CD14-positive monocyte (primary cell): ENCODE results near the gene KMT2A. TPM values are rescaled to one million over a fixed set of nuclear protein-coding genes. Genes with fewer than 3 reads are reported as not detected.

ENCODE experiments used
- DNase-seq, 3 donors: peaks; one replicate each; pipeline ENCODE4 v3.0.0-alpha.2; 2011 to 2022
- H2AFZ ChIP-seq: 2 replicates; pipeline ENCODE4 v1.6.0; 2012; ENCODE audit warnings: mild to moderate bottlenecking, low read depth, low read length, inconsistent platforms; ENCODE audit not compliant: insufficient read depth, poor library complexity, severe bottlenecking
- H3K27ac ChIP-seq, 2 donors: 1 replicate in 1 of 2; 2 replicates in 1 of 2; pipeline ENCODE4 v1.5.1; 2012 to 2013; ENCODE audit warnings: low read length in 2 of 2, control low read depth in 1 of 2, inconsistent platforms in 1 of 2, low read depth in 1 of 2, mild to moderate bottlenecking in 1 of 2
- H3K27me3 ChIP-seq, 2 donors: one replicate each; pipeline versions ENCODE4 v1.6.0 to v1.6.1; 2011 to 2013; ENCODE audit warnings: low read length in 2 of 2; ENCODE audit not compliant: control insufficient read depth in 2 of 2, insufficient read depth in 2 of 2
- H3K36me3 ChIP-seq, 2 donors: replicated peaks in 1 of 2; 1 replicate in 1 of 2; 2 replicates in 1 of 2; pipeline versions ENCODE4 v1.5.1 to v1.6.1; 2012 to 2013; ENCODE audit warnings: low read length in 2 of 2, control low read depth in 1 of 2, inconsistent platforms in 1 of 2, mild to moderate bottlenecking in 1 of 2; ENCODE audit not compliant: insufficient read depth in 2 of 2, control insufficient read depth in 1 of 2
- H3K4me1 ChIP-seq, 2 donors: 1 replicate in 1 of 2; 2 replicates in 1 of 2; pipeline versions ENCODE4 v1.5.1 to v1.6.1; 2012 to 2013; ENCODE audit warnings: low read length in 2 of 2, control low read depth in 1 of 2, inconsistent platforms in 1 of 2, mild to moderate bottlenecking in 1 of 2, moderate library complexity in 1 of 2; ENCODE audit not compliant: insufficient read depth in 2 of 2, control insufficient read depth in 1 of 2
- H3K4me2 ChIP-seq: replicated peaks from 2 replicates; pipeline ENCODE3; 2012; ENCODE audit warnings: low read length, moderate library complexity, mild to moderate bottlenecking; ENCODE audit not compliant: poor library complexity, severe bottlenecking; ENCODE audit errors: extremely low read depth
- H3K4me3 ChIP-seq, 3 experiments: fragments of 200-600 bp in 1 of 3; sonication (generic) in 1 of 3; replicated peaks in 1 of 3; 1 replicate in 2 of 3; 2 replicates in 1 of 3; pipeline ENCODE4 v1.5.1; 2011 to 2013; ENCODE audit warnings: low read length in 3 of 3, mild to moderate bottlenecking in 3 of 3, control low read depth in 2 of 3, low read depth in 2 of 3, inconsistent platforms in 1 of 3, moderate library complexity in 1 of 3
- H3K79me2 ChIP-seq: 2 replicates; pipeline ENCODE4 v1.6.0; 2012; ENCODE audit warnings: mild to moderate bottlenecking, control low read depth, inconsistent platforms, low read length, moderate library complexity; ENCODE audit not compliant: insufficient read depth
- H3K9ac ChIP-seq: 2 replicates; pipeline ENCODE4 v1.6.0; 2017; ENCODE audit warnings: low read length, mild to moderate bottlenecking; ENCODE audit not compliant: insufficient read depth, poor library complexity, severe bottlenecking
- H3K9me3 ChIP-seq, 2 donors: replicated peaks in 1 of 2; 1 replicate in 1 of 2; 2 replicates in 1 of 2; pipeline versions ENCODE4 v1.5.1 to v1.6.1; 2012 to 2013; ENCODE audit warnings: low read length in 2 of 2, control low read depth in 1 of 2; ENCODE audit not compliant: control insufficient read depth in 1 of 2, insufficient read depth in 1 of 2
- H4K20me1 ChIP-seq: 2 replicates; pipeline ENCODE4 v1.6.0; 2012; ENCODE audit warnings: mild to moderate bottlenecking, low read length, control low read depth, moderate library complexity; ENCODE audit not compliant: insufficient read depth
- H3K27ac Mint-ChIP-seq, 7 donors: one replicate each; pipeline ENCODE4 v1.8.0; 2020; ENCODE audit warnings: mild to moderate bottlenecking in 7 of 7, mixed read lengths in 7 of 7, moderate library complexity in 6 of 7, inconsistent platforms in 2 of 7
- H3K27me3 Mint-ChIP-seq, 3 donors: one replicate each; pipeline ENCODE4 v1.8.0; 2021 to 2022; ENCODE audit warnings: low read depth in 3 of 3, mild to moderate bottlenecking in 3 of 3, mixed read lengths in 3 of 3, moderate library complexity in 3 of 3, inconsistent platforms in 1 of 3
- H3K36me3 Mint-ChIP-seq, 2 donors: one replicate each; pipeline ENCODE4 v1.8.0; 2020; ENCODE audit warnings: mixed read lengths in 2 of 2, inconsistent platforms in 1 of 2, mild to moderate bottlenecking in 1 of 2
- H3K4me1 Mint-ChIP-seq: one replicate; pipeline ENCODE4 v1.8.0; 2020; ENCODE audit warnings: mild to moderate bottlenecking, mixed read lengths
- H3K4me3 Mint-ChIP-seq, 2 donors: one replicate each; pipeline ENCODE4 v1.8.0; 2020; ENCODE audit warnings: mild to moderate bottlenecking in 2 of 2, mixed read lengths in 2 of 2, moderate library complexity in 1 of 2
- H3K9me3 Mint-ChIP-seq, 7 donors: one replicate each; pipeline ENCODE4 v1.8.0; 2020 to 2022; ENCODE audit warnings: mixed read lengths in 7 of 7, mild to moderate bottlenecking in 6 of 7, moderate library complexity in 6 of 7, inconsistent platforms in 2 of 7
- CTCF ChIP-seq: fragments of 200-600 bp; IDR thresholded peaks from one replicate; pipeline ENCODE4 v1.8.0; 2022; ENCODE audit warnings: antibody characterized with exemption, mild to moderate bottlenecking
- WGBS: methylation state at CpG from one replicate; pipeline ENCODE4 v1.1.5; 2013; ENCODE audit warnings: missing lambda C conversion rate; ENCODE audit not compliant: insufficient coverage; 5-methylcytosine and 5-hydroxymethylcytosine counted together
- intact Hi-C, 2 donors: fragments of 100-400 bp; cut with micrococcal nuclease; formaldehyde crosslinking; loops; one replicate each; pipeline versions ENCODE4 v1.15.0 to v1.15.1; 2023
- polyA plus RNA-seq, 3 donors: library from polyadenylated mRNA; depleted of rRNA in 1 of 3; unstranded in 2 of 3; stranded (reverse) in 1 of 3; fragments of 300-500 nt in 2 of 3; fragments of >200 nt in 1 of 3; fragmentation: Illumina TruSeq in 2 of 3; gene quantifications; 1 replicate in 2 of 3; 2 replicates in 1 of 3; pipeline ENCODE4 v1.2.3, GENCODE V29; 2012 to 2021

The KMT2A gene
- polyA plus RNA-seq, 3 donors, result 3.3 to 21.7 (median 3.5) TPM

GRCh38 chr11:118522571-118523072 lies 86.3 kb downstream of the KMT2A start:
- no peaks in the 10 kb centered on the region for H3K9me3 Mint-ChIP-seq
- H3K4me3 Mint-ChIP-seq, result no peak overlapping the region
- Histone ChIP-seq H3K9ac (no peak overlapping the region), H3K79me2 (no peaks in the 10 kb centered on the region), H2AFZ (no peak overlapping the region), H3K36me3 (peaks cover 50 to 67% of the 10 kb centered on the region in 2 donors), H3K4me1 (peaks cover 15% of the 10 kb centered on the region in 2 donors), H3K4me2 (no peak overlapping the region), H4K20me1 (peaks cover 13% of the 10 kb centered on the region), H3K4me3 (no peak overlapping the region), H3K27ac (no peak overlapping the region), H3K9me3 (no peaks in the 10 kb centered on the region), H3K27me3 (no peaks in the 10 kb centered on the region)
- H3K27me3 Mint-ChIP-seq, result peaks cover 0 to 5% (median 2%) of the 10 kb centered on the region in 3 donors
- H3K4me1 Mint-ChIP-seq, result peaks cover 28% of the 10 kb centered on the region
- intact Hi-C loops, result no loop called here
- DNase-seq, result no peak
- 50% methylated on average over 1 of the region's 6 CpGs for WGBS
- H3K36me3 Mint-ChIP-seq, result peaks cover 57 to 77% of the 10 kb centered on the region in 2 donors
- no peak for TF ChIP-seq CTCF
- no peak overlapping the region for H3K27ac Mint-ChIP-seq

GRCh38 chr11:118524356-118524755 lies 88.1 kb downstream of the KMT2A start:
- no peaks in the 10 kb centered on the region for H3K9me3 Mint-ChIP-seq
- Histone ChIP-seq H3K9ac (no peak overlapping the region), H3K27me3 (peaks cover 0 to 4% of the 10 kb centered on the region in 2 donors), H3K4me2 (no peak overlapping the region), H3K9me3 (no peaks in the 10 kb centered on the region), H3K79me2 (no peaks in the 10 kb centered on the region), H4K20me1 (peaks cover 13% of the 10 kb centered on the region), H3K4me3 (no peak overlapping the region), H2AFZ (no peak overlapping the region), H3K4me1 (peaks cover 15% of the 10 kb centered on the region in 2 donors), H3K27ac (peak overlapping the region in 1 of 2 donors; percentile 15), H3K36me3 (peaks cover 39 to 53% of the 10 kb centered on the region in 2 donors)
- no peak for TF ChIP-seq CTCF
- H3K4me3 Mint-ChIP-seq, result no peak overlapping the region
- peaks cover 6 to 10% (median 6%) of the 10 kb centered on the region in 3 donors for H3K27me3 Mint-ChIP-seq
- peak overlapping the region in 4 of 7 donors; percentile 11 to 46 (median 28) for H3K27ac Mint-ChIP-seq
- DNase-seq, result peak in 1 of 3 donors; percentile 19
- intact Hi-C loops, result no loop called here
- peaks cover 28% of the 10 kb centered on the region for H3K4me1 Mint-ChIP-seq
- peaks cover 51 to 69% of the 10 kb centered on the region in 2 donors for H3K36me3 Mint-ChIP-seq
